ENCODE results near the gene PKDCC.

Gene PKDCC

GRCh38 chr2:42107249-42108042 is 59.6 kb downstream of the PKDCC start:
- no peak for TF ChIP-seq CTCF (conservative IDR thresholded peaks at IDR 0.05; ENCODE audit: control insufficient read depth, insufficient read depth, low read depth, low read length)
- no peak for DNase-seq (ENCODE audit: low read depth)
- no peak overlapping the region for H3K4me3 ChIP-seq (ENCODE audit: control insufficient read depth, low read depth, low read length)

Measured in fibroblast of mammary gland (primary cell).